HG03196 (cell line): Measurements from ENCODE around the gene TMPRSS5.

ENCODE experiments used
- ATAC-seq: cut with Tn5 transposase; IDR thresholded peaks from one replicate; pipeline ENCODE4 v1.9.1; 2021; ENCODE audit not compliant: unreplicated experiment

TMPRSS5 gene

GRCh38 chr11:113670149-113670830, 35.8 kb downstream of the TMPRSS5 start:
- ATAC-seq: no peak

DNA sequence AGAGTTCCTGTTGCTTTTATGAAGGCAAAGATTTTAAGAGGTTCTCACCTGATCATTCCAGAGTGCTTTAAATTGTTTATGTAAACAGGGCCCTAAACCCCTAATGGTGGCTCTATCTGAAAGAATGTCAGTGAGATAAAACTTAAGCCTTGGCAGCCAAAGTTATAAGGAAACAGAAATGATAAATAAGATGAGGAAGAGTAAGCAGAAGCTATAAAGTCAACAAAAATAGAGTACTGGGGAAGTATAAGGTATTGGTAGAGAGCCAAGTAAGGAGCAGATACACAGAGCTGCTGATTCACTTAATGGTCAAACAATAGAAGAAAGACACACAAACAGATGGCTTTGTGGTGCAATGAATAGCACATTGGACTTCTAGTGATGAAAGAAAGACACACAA, 37.9 kb downstream of the TMPRSS5 start:
- no peak for ATAC-seq

DNA sequence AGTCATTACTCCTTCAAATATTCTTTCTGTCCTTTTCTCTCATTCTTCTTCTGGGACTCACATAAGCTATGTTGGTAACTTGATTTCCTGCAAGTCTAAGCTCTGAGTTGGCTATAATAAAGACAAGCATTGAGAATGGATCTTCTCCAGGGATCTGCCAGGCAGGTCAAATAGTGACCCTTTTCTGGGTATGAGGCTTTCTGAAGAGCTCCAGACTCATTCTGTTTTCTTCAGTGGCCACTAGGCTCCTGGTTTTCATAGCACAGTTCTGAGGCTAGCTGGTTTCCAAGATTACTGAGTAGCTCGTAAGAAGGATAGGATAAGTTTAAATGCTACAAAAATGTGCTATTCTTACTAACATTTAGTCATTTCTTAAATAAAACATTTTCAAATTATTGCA, 38.3 kb downstream of the TMPRSS5 start:
- ATAC-seq: no peak

DNA sequence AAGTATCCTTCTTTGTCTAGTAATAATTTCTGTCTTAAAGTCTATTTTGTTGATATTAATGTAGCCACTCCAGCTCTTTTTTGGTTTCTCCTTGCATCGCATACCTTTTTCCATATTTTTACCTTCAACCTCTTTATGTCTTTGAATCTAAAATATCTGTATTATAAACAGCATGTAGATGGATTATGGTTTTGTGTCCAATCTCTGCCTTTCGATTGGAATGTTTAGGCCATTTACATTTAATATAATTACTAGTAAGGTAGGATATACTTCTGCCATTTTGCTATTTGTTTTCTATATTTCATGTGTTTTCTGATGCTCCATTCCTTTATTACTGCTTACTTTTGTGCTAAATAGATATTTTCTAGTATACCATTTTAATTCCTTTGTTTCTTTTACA, 39.5 kb downstream of the TMPRSS5 start:
- no peak for ATAC-seq

GRCh38 chr11:113664981-113665710, 41.0 kb downstream of the TMPRSS5 start:
- ATAC-seq: no peak

GRCh38 chr11:113664069-113664980, 41.8 kb downstream of the TMPRSS5 start:
- ATAC-seq: no peak

GRCh38 chr11:113663567-113663966, 42.5 kb downstream of the TMPRSS5 start:
- no peak for ATAC-seq

DNA sequence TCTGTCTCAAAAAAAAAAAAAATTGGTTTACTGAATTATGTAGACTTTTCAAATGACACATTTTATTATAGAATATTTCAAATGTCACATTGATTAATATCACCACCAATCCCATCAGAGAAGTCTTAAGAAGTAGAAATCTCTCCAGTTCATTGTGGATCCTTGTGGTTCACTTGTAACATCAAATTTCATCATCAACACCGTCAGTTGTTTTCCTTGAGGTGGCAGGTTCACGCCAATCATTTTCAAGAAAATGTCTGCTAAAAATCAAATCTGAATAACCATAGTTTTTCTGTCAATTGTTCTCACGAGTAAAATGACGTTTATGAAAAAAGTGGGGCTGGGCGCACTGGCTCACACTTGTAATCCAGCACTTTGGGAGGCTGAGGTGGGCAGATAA, 50.3 kb downstream of the TMPRSS5 start:
- ATAC-seq: no peak

GRCh38 chr11:113651023-113651422, 55.1 kb downstream of the TMPRSS5 start:
- ATAC-seq: no peak

DNA sequence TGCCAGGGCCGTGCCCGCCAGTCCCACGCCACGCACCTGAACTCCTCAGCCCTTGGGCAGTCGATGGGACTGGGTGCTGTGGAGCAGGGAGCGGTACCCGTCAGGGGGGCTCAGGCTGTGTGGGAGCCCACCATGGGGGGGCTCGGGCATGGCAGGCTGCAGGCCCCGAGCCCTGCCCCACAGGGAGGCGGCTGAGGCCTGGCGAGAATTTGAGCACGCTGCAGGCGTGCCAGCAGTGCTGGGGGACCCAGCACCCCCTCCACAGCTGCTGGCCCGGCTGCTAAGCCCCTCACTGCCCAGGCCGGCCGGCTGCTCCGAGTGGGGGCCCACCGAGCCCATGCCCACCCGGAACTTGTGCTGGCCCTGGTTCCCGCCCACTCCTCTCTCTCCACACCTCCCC, 56.8 kb downstream of the TMPRSS5 start:
- no peak for ATAC-seq

- no peak for ATAC-seq
Measured at GRCh38 chr11:113647856-113648255, 58.3 kb downstream of the TMPRSS5 start.

GRCh38 chr11:113647108-113647507, 59.0 kb downstream of the TMPRSS5 start:
- ATAC-seq: no peak

GRCh38 chr11:113645593-113646349, 60.3 kb downstream of the TMPRSS5 start:
- no peak for ATAC-seq

- no peak for ATAC-seq
Measured at GRCh38 chr11:113644605-113645004, 61.5 kb downstream of the TMPRSS5 start.

GRCh38 chr11:113643701-113644100, 62.4 kb downstream of the TMPRSS5 start:
- no peak for ATAC-seq

DNA sequence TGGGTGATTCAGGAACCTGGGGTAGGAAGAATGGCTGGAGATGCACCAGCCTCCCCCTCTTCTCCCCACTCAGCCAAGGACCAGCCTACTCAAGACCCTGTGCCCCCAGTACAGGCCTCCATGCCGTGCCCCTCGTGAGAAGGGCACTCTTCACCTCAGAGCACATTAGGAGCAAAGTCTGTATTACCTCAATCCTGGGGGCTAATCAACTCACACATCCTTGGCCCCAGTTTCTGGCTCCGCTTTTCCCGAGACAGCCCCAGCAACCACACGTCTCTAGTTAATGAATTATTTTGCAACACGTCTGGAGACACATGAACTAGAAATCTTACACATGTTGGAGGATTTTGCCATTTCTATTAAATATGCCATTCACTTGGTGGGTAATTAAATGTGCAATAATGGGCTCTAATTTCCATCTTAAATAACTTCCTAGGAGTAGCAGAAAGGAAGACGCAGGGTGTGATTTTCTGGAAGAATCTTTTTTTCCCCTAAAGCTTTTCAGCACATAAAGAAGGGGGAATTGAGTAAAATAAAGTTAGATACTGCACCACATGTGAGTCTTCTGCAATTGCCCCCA, 63.0 kb downstream of the TMPRSS5 start:
- no peak for ATAC-seq

DNA sequence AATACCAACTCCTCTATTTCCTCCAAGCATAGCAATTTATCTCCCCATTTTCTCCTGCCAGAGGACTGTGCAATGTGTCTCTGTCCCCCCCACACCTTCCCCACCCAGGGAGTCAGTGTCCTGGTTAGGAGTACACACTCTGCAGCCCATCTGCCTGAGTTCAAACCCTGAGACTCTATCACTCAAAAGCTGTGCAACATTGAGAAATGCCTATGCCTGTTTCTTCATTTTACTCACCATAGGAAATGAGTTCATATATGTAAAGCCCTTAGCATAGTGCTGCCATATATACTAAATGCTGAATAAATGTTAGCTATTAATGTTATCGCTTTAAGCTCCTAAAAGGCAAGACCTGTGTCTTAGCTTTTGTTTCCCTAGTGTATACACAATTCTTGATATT, 64.0 kb downstream of the TMPRSS5 start:
- ATAC-seq: no peak

DNA sequence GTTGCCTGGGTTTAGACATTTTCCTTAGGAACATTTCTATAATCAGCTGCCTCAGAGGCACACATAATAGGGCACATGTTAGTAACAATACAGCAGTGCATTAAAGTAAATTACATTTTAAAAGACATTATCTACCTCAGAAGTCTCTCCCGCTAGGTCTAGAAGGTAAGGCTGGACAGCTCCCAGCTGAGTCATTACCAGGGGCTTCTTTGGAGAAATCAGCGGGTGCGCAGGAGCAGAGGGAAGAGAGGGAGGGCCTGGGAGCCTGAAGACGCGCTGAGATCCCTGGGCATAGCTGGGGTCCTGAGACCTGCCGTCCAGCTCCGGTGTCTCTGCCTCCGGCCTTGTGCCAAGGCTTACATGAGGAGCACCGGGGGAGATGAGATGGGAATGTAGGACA, 67.7 kb downstream of the TMPRSS5 start:
- ATAC-seq: no peak

GRCh38 chr11:113637636-113638035, 68.5 kb downstream of the TMPRSS5 start:
- ATAC-seq: no peak
